Activated CD4-positive, alpha-beta T cell treated with anti-CD3 and anti-CD28 coated beads, Interleukin-2, amount 50 U/mL, for 24 hours (primary cell): Measurements from ENCODE around the gene OVOL2.

ENCODE experiments used
- DNase-seq, 2 donors: peaks; one replicate each; pipeline ENCODE4 v3.0.0-alpha.2; 2020; ENCODE audit warnings: low read depth in 1 of 2, low spot score in 1 of 2

OVOL2 gene

DNA sequence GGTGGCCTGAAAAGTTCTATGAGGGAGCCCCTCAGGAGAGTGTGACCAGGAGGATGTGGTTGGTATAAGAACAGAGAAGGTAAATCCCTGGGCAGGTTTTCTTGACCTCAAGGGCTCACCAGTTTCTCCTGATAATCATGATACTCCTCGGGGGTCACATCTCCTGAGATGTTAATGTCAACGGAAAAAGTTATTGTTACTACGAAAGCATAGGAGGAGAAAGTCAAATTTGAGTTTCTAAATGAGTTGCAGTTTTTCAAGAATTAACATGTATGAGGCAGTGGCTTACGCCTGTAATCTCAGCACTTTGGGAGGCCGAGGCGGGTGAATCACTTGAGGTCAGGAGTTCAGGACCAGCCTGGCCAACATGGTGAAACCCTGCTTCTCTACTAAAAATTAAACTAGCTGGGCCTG, 65.5 kb downstream of the OVOL2 start:
- peak in 1 of 2 donors; percentile 14 for DNase-seq

DNA sequence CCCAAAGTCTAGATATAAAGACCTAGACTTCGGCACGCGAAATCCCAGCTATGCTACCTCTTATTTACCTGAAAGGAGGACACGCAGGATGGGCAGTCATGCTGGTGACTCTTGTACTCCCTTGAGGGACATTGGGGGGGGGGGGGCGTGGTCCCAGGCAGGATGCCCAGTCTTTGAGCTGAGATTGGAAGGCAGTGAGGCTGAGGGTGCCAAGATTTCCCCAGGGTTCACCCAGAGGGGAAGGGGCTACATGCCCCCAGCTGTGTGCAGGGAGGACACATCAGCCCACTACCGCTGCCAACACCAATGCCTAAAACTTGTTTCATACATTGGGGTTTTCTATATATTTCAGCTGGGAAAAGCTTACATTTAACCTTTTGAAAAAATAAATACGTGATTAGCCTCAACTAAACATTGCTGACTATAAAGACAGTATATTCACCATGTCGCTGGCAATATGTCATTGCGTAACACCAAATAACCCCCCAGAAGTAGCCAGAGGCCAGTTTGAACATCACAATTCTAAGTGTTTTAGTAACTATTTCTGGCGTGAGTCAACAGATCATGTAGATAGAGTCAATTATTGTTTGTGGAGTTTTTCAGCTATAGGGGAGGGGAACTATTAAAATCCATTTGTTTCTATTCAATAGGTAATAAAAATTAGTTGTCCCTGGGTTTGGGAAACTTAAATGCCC, 67.3 kb downstream of the OVOL2 start:
- no peak for DNase-seq

GRCh38 chr20:17987988-17988387, 69.7 kb downstream of the OVOL2 start:
- no peak for DNase-seq

GRCh38 chr20:17985388-17986018, 72.2 kb downstream of the OVOL2 start:
- no peak for DNase-seq

GRCh38 chr20:17976305-17976704, 81.4 kb downstream of the OVOL2 start:
- DNase-seq: no peak
